Inflammatory macrophage treated with lipopolysaccharide for 4 hours (primary cell): ENCODE data around the gene FBRSL1.

Source experiments
- DNase-seq: peaks from one replicate; pipeline ENCODE4 v3.0.0-alpha.2; 2020

FBRSL1 gene

GRCh38 chr12:132485619-132486018 is 4.3 kb upstream of the FBRSL1 start:
- no peak for DNase-seq

- DNase-seq = no peak
Observed at GRCh38 chr12:132486168-132486567, 3.8 kb upstream of the FBRSL1 start.

GRCh38 chr12:132486576-132486975 is 3.4 kb upstream of the FBRSL1 start:
- no peak for DNase-seq

- no peak for DNase-seq
Observed at GRCh38 chr12:132487311-132487741, 2.6 kb upstream of the FBRSL1 start.

- DNase-seq = peak; percentile 56
Observed at GRCh38 chr12:132488127-132489077, 1.5 kb upstream of the FBRSL1 start.

GRCh38 chr12:132489078-132489601 is 811 bp upstream of the FBRSL1 start:
- DNase-seq = peak; percentile 78

GRCh38 chr12:132490422-132491137 is 629 bp downstream of the FBRSL1 start:
- no peak for DNase-seq

- no peak for DNase-seq
Observed at GRCh38 chr12:132491138-132491663, 1.2 kb downstream of the FBRSL1 start.

- DNase-seq = no peak
Observed at GRCh38 chr12:132491761-132492378, 1.9 kb downstream of the FBRSL1 start.

- peak; percentile 61 for DNase-seq
Observed at GRCh38 chr12:132492522-132492921, 2.6 kb downstream of the FBRSL1 start.

- no peak for DNase-seq
Observed at GRCh38 chr12:132492951-132493350, 3.0 kb downstream of the FBRSL1 start.

- no peak for DNase-seq
Observed at GRCh38 chr12:132493482-132494178, 3.7 kb downstream of the FBRSL1 start.

- no peak for DNase-seq
Observed at GRCh38 chr12:132494294-132495164, 4.6 kb downstream of the FBRSL1 start.

- DNase-seq = no peak
Observed at GRCh38 chr12:132495165-132495544, 5.2 kb downstream of the FBRSL1 start.

GRCh38 chr12:132495629-132496357 is 5.8 kb downstream of the FBRSL1 start:
- DNase-seq = no peak

GRCh38 chr12:132496358-132496669 is 6.4 kb downstream of the FBRSL1 start:
- no peak for DNase-seq

- DNase-seq = no peak
Observed at GRCh38 chr12:132496710-132497109, 6.8 kb downstream of the FBRSL1 start.

GRCh38 chr12:132497514-132498405 is 7.8 kb downstream of the FBRSL1 start:
- no peak for DNase-seq

- no peak for DNase-seq
Observed at GRCh38 chr12:132498931-132499330, 9.0 kb downstream of the FBRSL1 start.
